Glutamatergic neuron (in vitro differentiated cells): ENCODE data around the gene CTNNA2. TPM values are rescaled to one million over a fixed set of nuclear protein-coding genes. Genes with fewer than 3 reads are reported as not detected.

Experiments used
- DNase-seq: peaks from one replicate; pipeline ENCODE4 v3.0.0; 2022
- H3K27ac Mint-ChIP-seq: one replicate; pipeline ENCODE4 v1.8.0; 2020; ENCODE audit warnings: mild to moderate bottlenecking, mixed read lengths, inconsistent platforms; ENCODE audit not compliant: unreplicated experiment
- H3K27me3 Mint-ChIP-seq: one replicate; pipeline ENCODE4 v1.8.0; 2020; ENCODE audit warnings: mild to moderate bottlenecking, moderate library complexity, mixed read lengths, inconsistent platforms; ENCODE audit not compliant: unreplicated experiment
- H3K36me3 Mint-ChIP-seq: one replicate; pipeline ENCODE4 v1.8.0; 2020; ENCODE audit warnings: mild to moderate bottlenecking, mixed read lengths, inconsistent platforms; ENCODE audit not compliant: unreplicated experiment
- H3K4me1 Mint-ChIP-seq: one replicate; pipeline ENCODE4 v1.8.0; 2020; ENCODE audit warnings: mild to moderate bottlenecking, low read depth, mixed read lengths, inconsistent platforms; ENCODE audit not compliant: unreplicated experiment
- H3K4me3 Mint-ChIP-seq: one replicate; pipeline ENCODE4 v1.8.0; 2020; ENCODE audit warnings: mild to moderate bottlenecking, mixed read lengths, inconsistent platforms; ENCODE audit not compliant: unreplicated experiment
- H3K9me3 Mint-ChIP-seq: one replicate; pipeline ENCODE4 v1.8.0; 2020; ENCODE audit warnings: mild to moderate bottlenecking, moderate library complexity, mixed read lengths, inconsistent platforms; ENCODE audit not compliant: unreplicated experiment
- total RNA-seq: library from RNA; stranded (reverse); fragmentation: NEBNext Ultra II Directional; extraction: Animal tissue kit (Norgen Biotek cat#: 25700); gene quantifications from one replicate; pipeline ENCODE4 v1.2.1, GENCODE V29; 2021; ENCODE audit not compliant: unreplicated experiment
- TF ChIP-seq, protein P1 (sequence below): fragments of 200-600 bp; sonication (generic); IDR thresholded peaks from one replicate; pipeline ENCODE4 v1.5.0; 2021; ENCODE audit not compliant: partially characterized antibody, unreplicated experiment

Gene CTNNA2
- total RNA-seq, 1 donor from 2014 or later: 76.2 TPM

GRCh38 chr2:79670198-79670597, 157.3 kb downstream of the CTNNA2 start:
- Mint-ChIP-seq H3K9me3 (no peaks in the 10 kb centered on the region), H3K27me3 (no peaks in the 10 kb centered on the region), H3K4me3 (no peak overlapping the region), H3K27ac (no peak overlapping the region), H3K4me1 (peaks cover 7% of the 10 kb centered on the region), H3K36me3 (no peaks in the 10 kb centered on the region)
- peak; percentile 77 for DNase-seq
- TF ChIP-seq, protein P1, sequence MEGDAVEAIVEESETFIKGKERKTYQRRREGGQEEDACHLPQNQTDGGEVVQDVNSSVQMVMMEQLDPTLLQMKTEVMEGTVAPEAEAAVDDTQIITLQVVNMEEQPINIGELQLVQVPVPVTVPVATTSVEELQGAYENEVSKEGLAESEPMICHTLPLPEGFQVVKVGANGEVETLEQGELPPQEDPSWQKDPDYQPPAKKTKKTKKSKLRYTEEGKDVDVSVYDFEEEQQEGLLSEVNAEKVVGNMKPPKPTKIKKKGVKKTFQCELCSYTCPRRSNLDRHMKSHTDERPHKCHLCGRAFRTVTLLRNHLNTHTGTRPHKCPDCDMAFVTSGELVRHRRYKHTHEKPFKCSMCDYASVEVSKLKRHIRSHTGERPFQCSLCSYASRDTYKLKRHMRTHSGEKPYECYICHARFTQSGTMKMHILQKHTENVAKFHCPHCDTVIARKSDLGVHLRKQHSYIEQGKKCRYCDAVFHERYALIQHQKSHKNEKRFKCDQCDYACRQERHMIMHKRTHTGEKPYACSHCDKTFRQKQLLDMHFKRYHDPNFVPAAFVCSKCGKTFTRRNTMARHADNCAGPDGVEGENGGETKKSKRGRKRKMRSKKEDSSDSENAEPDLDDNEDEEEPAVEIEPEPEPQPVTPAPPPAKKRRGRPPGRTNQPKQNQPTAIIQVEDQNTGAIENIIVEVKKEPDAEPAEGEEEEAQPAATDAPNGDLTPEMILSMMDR: no peak

DNA sequence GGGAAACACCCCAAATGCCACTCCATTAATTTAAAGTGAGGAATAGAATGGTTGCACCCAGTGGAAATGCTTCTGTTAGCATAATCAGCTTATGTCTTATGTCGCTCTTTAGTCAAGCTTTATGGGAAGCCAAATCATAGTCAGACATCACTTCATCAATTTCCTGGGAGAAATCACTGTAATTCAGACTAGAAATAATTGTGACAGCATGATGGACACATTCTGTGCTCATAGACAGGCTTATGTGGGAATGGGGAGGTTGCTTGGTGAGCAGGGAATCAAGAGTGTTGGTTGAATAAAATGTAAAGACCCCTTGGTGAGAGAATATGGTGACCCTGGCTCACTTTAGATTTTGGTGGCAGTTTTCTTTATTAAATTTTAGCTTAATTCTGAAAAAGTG, 174.0 kb downstream of the CTNNA2 start:
- H3K4me3 Mint-ChIP-seq: no peak overlapping the region
- H3K36me3 Mint-ChIP-seq: peaks cover 10% of the 10 kb centered on the region
- no peak overlapping the region for H3K27ac Mint-ChIP-seq
- TF ChIP-seq, protein P1: no peak
- no peak for DNase-seq
- H3K4me1 Mint-ChIP-seq: no peaks in the 10 kb centered on the region
- H3K9me3 Mint-ChIP-seq: no peaks in the 10 kb centered on the region
- H3K27me3 Mint-ChIP-seq: no peaks in the 10 kb centered on the region

- Mint-ChIP-seq H3K27ac (no peak overlapping the region), H3K9me3 (peaks cover 2% of the 10 kb centered on the region), H3K4me1 (no peaks in the 10 kb centered on the region), H3K4me3 (no peak overlapping the region), H3K27me3 (peaks cover 3% of the 10 kb centered on the region), H3K36me3 (peaks cover 5% of the 10 kb centered on the region)
- DNase-seq: no peak
- TF ChIP-seq, protein P1: no peak
These were observed 182.4 kb downstream of the CTNNA2 start for GRCh38 chr2:79695248-79695647.

GRCh38 chr2:79697200-79697599, 184.3 kb downstream of the CTNNA2 start:
- H3K4me3 Mint-ChIP-seq: no peak overlapping the region
- TF ChIP-seq, protein P1: no peak
- peaks cover 4% of the 10 kb centered on the region for H3K4me1 Mint-ChIP-seq
- no peak overlapping the region for H3K27ac Mint-ChIP-seq
- DNase-seq: no peak
- H3K27me3 Mint-ChIP-seq: peaks cover 3% of the 10 kb centered on the region
- no peaks in the 10 kb centered on the region for H3K36me3 Mint-ChIP-seq
- H3K9me3 Mint-ChIP-seq: no peaks in the 10 kb centered on the region

- DNase-seq: no peak
- Mint-ChIP-seq H3K4me3 (no peak overlapping the region), H3K27ac (no peak overlapping the region), H3K4me1 (peaks cover 12% of the 10 kb centered on the region), H3K36me3 (peaks cover 1% of the 10 kb centered on the region), H3K9me3 (peaks cover 3% of the 10 kb centered on the region), H3K27me3 (peaks cover 2% of the 10 kb centered on the region)
- TF ChIP-seq, protein P1: no peak
These were observed 187.8 kb downstream of the CTNNA2 start for GRCh38 chr2:79700651-79701050.
